Hepatocyte (in vitro differentiated cells): ENCODE results near the gene FBXO9. TPM values are rescaled to one million over a fixed set of nuclear protein-coding genes. Genes with fewer than 3 reads are reported as not detected.

Source experiments
- DNase-seq: peaks from one replicate; pipeline ENCODE4 v3.0.0-alpha.2; 2016; ENCODE audit warnings: low spot score
- H2AFZ ChIP-seq: fragments of 200-600 bp; sonication (generic); 2 replicates; pipeline ENCODE4 v1.6.0; 2016; ENCODE audit warnings: antibody characterized with exemption, mild to moderate bottlenecking
- H3K27ac ChIP-seq: fragments of 200-600 bp; sonication (generic); 2 replicates; pipeline ENCODE4 v1.5.1; 2016; ENCODE audit warnings: mild to moderate bottlenecking
- H3K27me3 ChIP-seq: fragments of 200-600 bp; sonication (generic); 2 replicates; pipeline ENCODE4 v1.6.1; 2016
- H3K36me3 ChIP-seq: fragments of 200-600 bp; sonication (generic); replicated peaks from 2 replicates; pipeline ENCODE4 v1.5.1; 2016; ENCODE audit warnings: low read depth; ENCODE audit not compliant: insufficient read depth
- H3K4me1 ChIP-seq: fragments of 200-600 bp; sonication (generic); 2 replicates; pipeline ENCODE4 v1.5.1; 2016; ENCODE audit warnings: mild to moderate bottlenecking, moderate library complexity; ENCODE audit not compliant: insufficient read depth
- H3K4me2 ChIP-seq: fragments of 200-600 bp; sonication (generic); 2 replicates; pipeline ENCODE4 v1.6.0; 2016
- H3K4me3 ChIP-seq: fragments of 200-600 bp; sonication (generic); 2 replicates; pipeline ENCODE4 v1.5.1; 2016; ENCODE audit warnings: mild to moderate bottlenecking
- H3K79me2 ChIP-seq: fragments of 200-600 bp; sonication (generic); 2 replicates; pipeline ENCODE4 v1.6.0; 2017; ENCODE audit warnings: mild to moderate bottlenecking
- H3K9me2 ChIP-seq: fragments of 200-600 bp; sonication (generic); replicated peaks from 2 replicates; pipeline ENCODE4 v1.6.0; 2017; ENCODE audit warnings: mild to moderate bottlenecking; ENCODE audit not compliant: insufficient read depth
- H3K9me3 ChIP-seq: fragments of 200-600 bp; sonication (generic); 2 replicates; pipeline ENCODE4 v1.5.1; 2016; ENCODE audit warnings: low read depth, mild to moderate bottlenecking
- H4K20me1 ChIP-seq: fragments of 200-600 bp; sonication (generic); 2 replicates; pipeline ENCODE4 v1.6.0; 2016; ENCODE audit warnings: mild to moderate bottlenecking; ENCODE audit not compliant: insufficient read depth, poor library complexity, severe bottlenecking
- EZH2 ChIP-seq: fragments of 200-600 bp; sonication (generic); IDR thresholded peaks from 2 replicates; pipeline ENCODE4 v1.6.1; 2016; ENCODE audit warnings: antibody characterized with exemption, mild to moderate bottlenecking, borderline replicate concordance
- EZH2phosphoT487 ChIP-seq: fragments of 200-600 bp; sonication (generic); IDR thresholded peaks from one replicate; pipeline ENCODE4 v1.6.1; 2018; ENCODE audit warnings: antibody characterized with exemption, mild to moderate bottlenecking, low read depth, moderate library complexity; ENCODE audit not compliant: unreplicated experiment, severe bottlenecking
- WGBS: methylation state at CpG from one replicate; pipeline ENCODE4 v1.1.6; 2016; ENCODE audit warnings: low lambda C conversion rate; ENCODE audit errors: missing lambda C conversion rate; 5-methylcytosine and 5-hydroxymethylcytosine counted together
- polyA plus RNA-seq: library from polyadenylated mRNA; unstranded; fragments of >200 nt; fragmentation: Nextera tagmentation; extraction: Ambion mirVana; gene quantifications from 2 replicates; pipeline ENCODE4 v1.2.1, GENCODE V29; 2016
- total RNA-seq: library from RNA; depleted of rRNA; stranded (reverse); fragments of >200 nt; gene quantifications from 2 replicates; pipeline ENCODE4 v1.2.3, GENCODE V29; 2014
- TF ChIP-seq, protein P1 (sequence below): fragments of 200-600 bp; sonication (generic); IDR thresholded peaks from 2 replicates; pipeline ENCODE4 v1.5.1; 2016; ENCODE audit warnings: antibody characterized with exemption, mild to moderate bottlenecking; ENCODE audit not compliant: poor library complexity

The FBXO9 gene
- total and polyA plus RNA-seq, 2 experiments from 2014 or later, result 33.3 to 79.8 TPM

DNA sequence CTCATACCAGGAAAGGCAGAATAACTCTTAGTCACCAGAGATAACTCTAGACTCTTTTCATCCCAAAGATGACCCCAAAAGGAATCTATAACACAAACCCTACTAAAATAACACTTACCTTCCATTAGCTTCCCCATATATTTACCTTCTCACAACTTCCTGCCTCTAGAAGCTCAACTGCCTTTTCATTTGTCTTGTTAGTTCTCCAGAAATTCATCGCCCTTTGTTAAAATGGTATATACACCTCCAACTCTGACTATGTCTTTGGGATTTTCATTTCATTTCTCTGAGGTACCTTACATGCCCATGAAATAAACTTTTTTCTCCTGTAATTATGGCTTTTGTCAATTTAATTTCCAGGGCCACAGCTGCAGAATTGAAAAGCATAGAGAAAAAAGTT, 49.9 kb downstream of the FBXO9 start:
- H3K27ac ChIP-seq, result no peak overlapping the region

GRCh38 chr6:53115741-53116140, 50.5 kb downstream of the FBXO9 start:
- Histone ChIP-seq H3K4me3 (no peak overlapping the region), H2AFZ (no peak overlapping the region), H3K4me2 (no peak overlapping the region), H3K27me3 (no peaks in the 10 kb centered on the region), H3K9me2 (no peaks in the 10 kb centered on the region), H3K27ac (no peak overlapping the region), H3K36me3 (no peaks in the 10 kb centered on the region), H3K79me2 (no peaks in the 10 kb centered on the region), H3K9me3 (no peaks in the 10 kb centered on the region), H3K4me1 (peaks cover 36% of the 10 kb centered on the region), H4K20me1 (no peaks in the 10 kb centered on the region)
- 84% methylated on average over 2 of the region's 2 CpGs for WGBS
- TF ChIP-seq, protein P1, sequence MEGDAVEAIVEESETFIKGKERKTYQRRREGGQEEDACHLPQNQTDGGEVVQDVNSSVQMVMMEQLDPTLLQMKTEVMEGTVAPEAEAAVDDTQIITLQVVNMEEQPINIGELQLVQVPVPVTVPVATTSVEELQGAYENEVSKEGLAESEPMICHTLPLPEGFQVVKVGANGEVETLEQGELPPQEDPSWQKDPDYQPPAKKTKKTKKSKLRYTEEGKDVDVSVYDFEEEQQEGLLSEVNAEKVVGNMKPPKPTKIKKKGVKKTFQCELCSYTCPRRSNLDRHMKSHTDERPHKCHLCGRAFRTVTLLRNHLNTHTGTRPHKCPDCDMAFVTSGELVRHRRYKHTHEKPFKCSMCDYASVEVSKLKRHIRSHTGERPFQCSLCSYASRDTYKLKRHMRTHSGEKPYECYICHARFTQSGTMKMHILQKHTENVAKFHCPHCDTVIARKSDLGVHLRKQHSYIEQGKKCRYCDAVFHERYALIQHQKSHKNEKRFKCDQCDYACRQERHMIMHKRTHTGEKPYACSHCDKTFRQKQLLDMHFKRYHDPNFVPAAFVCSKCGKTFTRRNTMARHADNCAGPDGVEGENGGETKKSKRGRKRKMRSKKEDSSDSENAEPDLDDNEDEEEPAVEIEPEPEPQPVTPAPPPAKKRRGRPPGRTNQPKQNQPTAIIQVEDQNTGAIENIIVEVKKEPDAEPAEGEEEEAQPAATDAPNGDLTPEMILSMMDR, result no peak
- no peak for TF ChIP-seq EZH2
- no peak for TF ChIP-seq EZH2phosphoT487
- DNase-seq, result no peak

More for the DNA sequence above, 49.9 kb downstream of the FBXO9 start:
- 93% methylated on average over 1 of the region's 1 CpG for WGBS
- Histone ChIP-seq H3K27me3 (no peaks in the 10 kb centered on the region), H3K9me2 (no peaks in the 10 kb centered on the region), H3K36me3 (no peaks in the 10 kb centered on the region), H3K4me2 (no peak overlapping the region), H3K79me2 (no peaks in the 10 kb centered on the region), H3K9me3 (no peaks in the 10 kb centered on the region), H3K4me1 (peaks cover 36% of the 10 kb centered on the region), H4K20me1 (no peaks in the 10 kb centered on the region), H2AFZ (no peak overlapping the region), H3K4me3 (no peak overlapping the region)
- DNase-seq, result no peak
- TF ChIP-seq, protein P1, result no peak
- TF ChIP-seq EZH2 (no peak), EZH2phosphoT487 (no peak)

GRCh38 chr6:53119349-53119748, 54.1 kb downstream of the FBXO9 start:
- Histone ChIP-seq H3K9me3 (no peaks in the 10 kb centered on the region), H3K4me1 (peaks cover 7% of the 10 kb centered on the region), H3K36me3 (no peaks in the 10 kb centered on the region), H3K4me2 (no peak overlapping the region), H3K79me2 (no peaks in the 10 kb centered on the region), H2AFZ (no peak overlapping the region), H3K4me3 (no peak overlapping the region), H3K27ac (peak overlapping the region; percentile 24), H4K20me1 (no peaks in the 10 kb centered on the region), H3K27me3 (no peaks in the 10 kb centered on the region), H3K9me2 (no peaks in the 10 kb centered on the region)
- TF ChIP-seq, protein P1, result no peak
- TF ChIP-seq EZH2 (no peak), EZH2phosphoT487 (no peak)
- WGBS, result 79% methylated on average over 1 of the region's 1 CpG
- DNase-seq, result no peak
